ENCODE data around the gene G3BP2. TPM values are rescaled to one million over a fixed set of nuclear protein-coding genes. Genes with fewer than 3 reads are reported as not detected.

The G3BP2 gene
- total and polyA plus RNA-seq, 11 donors, result 13.0 to 126 (median 82.0) TPM

- 2 to 3% (median 3%) methylated on average over 46 to 57 of the region's 57 CpGs for WGBS, 4 donors
- H3K4me1 ChIP-seq, result peaks cover 0 to 11% (median 1%) of the 10 kb centered on the region in 12 donors
- H3K4me3 ChIP-seq, result peak within 1 kb of the TSS; percentile 37 to 67 (median 58)
- DNase-seq (peak; percentile 71 to 93 (median 82)), ATAC-seq (peak; percentile 84 to 97 (median 96))
- peaks cover 0 to 3% (median 0%) of the 10 kb centered on the region in 9 donors for H3K27me3 ChIP-seq
- no peak for TF ChIP-seq POLR2A (IDR thresholded peaks at IDR 0.05)
- TF ChIP-seq CTCF (IDR thresholded peaks at IDR 0.05), result no peak
- H3K9me3 ChIP-seq, result no peaks in the 10 kb centered on the region
- H3K36me3 ChIP-seq, result no peaks in the 10 kb centered on the region
- peak within 1 kb of the TSS in 1 of 12 donors; percentile 21 for H3K27ac ChIP-seq
- intact Hi-C loops (cut with DNase I), result no loop called here
Observed at GRCh38 chr4:75630174-75630936, 42.9 kb downstream of the G3BP2 start, which contains the start of gene CDKL2. Gene CDKL2 (minus strand): TSS chr4:75630528. CDS start chr4:75625988, 4,540 bp downstream.

GRCh38 chr4:75629239-75629638 is 44.0 kb downstream of the G3BP2 start:
- 79 to 93% (median 91%) methylated on average over 2 of the region's 2 CpGs for WGBS, 4 donors
- ATAC-seq (no peak), DNase-seq (no peak)
- H3K36me3 ChIP-seq, result no peaks in the 10 kb centered on the region
- TF ChIP-seq POLR2A (IDR thresholded peaks at IDR 0.05), result no peak
- no peak for TF ChIP-seq CTCF (IDR thresholded peaks at IDR 0.05)
- H3K4me1 ChIP-seq, result peaks cover 0 to 11% (median 1%) of the 10 kb centered on the region in 12 donors
- no peak overlapping the region for H3K4me3 ChIP-seq
- intact Hi-C loops (cut with DNase I), result no loop called here
- peaks cover 0 to 3% (median 0%) of the 10 kb centered on the region in 9 donors for H3K27me3 ChIP-seq
- no peaks in the 10 kb centered on the region for H3K9me3 ChIP-seq
- H3K27ac ChIP-seq, result no peak overlapping the region

GRCh38 chr4:75623026-75623425 is 50.2 kb downstream of the G3BP2 start:
- 85 to 93% (median 88%) methylated on average over 5 of the region's 5 CpGs for WGBS, 4 donors
- no peak for ATAC-seq
- peaks cover 0 to 4% (median 0%) of the 10 kb centered on the region in 12 donors for H3K9me3 ChIP-seq
- no peak overlapping the region for H3K27ac ChIP-seq
- no peak for TF ChIP-seq CTCF (IDR thresholded peaks at IDR 0.05)
- no peak for TF ChIP-seq POLR2A (IDR thresholded peaks at IDR 0.05)
- intact Hi-C loops (cut with DNase I), result no loop called here
- no peaks in the 10 kb centered on the region for H3K36me3 ChIP-seq
- no peak overlapping the region for H3K4me3 ChIP-seq
- DNase-seq, result no peak
- no peaks in the 10 kb centered on the region for H3K27me3 ChIP-seq
- H3K4me1 ChIP-seq, result no peaks in the 10 kb centered on the region

GRCh38 chr4:75621715-75622114 is 51.5 kb downstream of the G3BP2 start:
- Histone ChIP-seq H3K4me3 (no peak overlapping the region), H3K36me3 (no peaks in the 10 kb centered on the region), H3K4me1 (no peaks in the 10 kb centered on the region), H3K9me3 (peaks cover 0 to 4% (median 0%) of the 10 kb centered on the region in 12 donors), H3K27ac (no peak overlapping the region), H3K27me3 (no peaks in the 10 kb centered on the region)
- DNase-seq (no peak), ATAC-seq (no peak)
- TF ChIP-seq POLR2A (IDR thresholded peaks at IDR 0.05), result no peak
- TF ChIP-seq CTCF (IDR thresholded peaks at IDR 0.05), result no peak
- intact Hi-C loops (cut with DNase I), result no loop called here

All from heart left ventricle (tissue), 16 donors.